ENCODE results near the gene HCN4.

- no peak for TF ChIP-seq CTCF (IDR thresholded peaks at IDR 0.05)
- TF ChIP-seq POLR2AphosphoS5 (IDR thresholded peaks at IDR 0.05), result no peak
These were observed 1.8 kb downstream of the HCN4 start for GRCh38 chr15:73366766-73367623.
